Measurements from ENCODE around the gene BDH1.
"Not testable (repeated sequence)": the region's sequence is repeated elsewhere in the genome, so short reads cannot be mapped to it uniquely, and the experiment has no call there.

The BDH1 gene, protein sequence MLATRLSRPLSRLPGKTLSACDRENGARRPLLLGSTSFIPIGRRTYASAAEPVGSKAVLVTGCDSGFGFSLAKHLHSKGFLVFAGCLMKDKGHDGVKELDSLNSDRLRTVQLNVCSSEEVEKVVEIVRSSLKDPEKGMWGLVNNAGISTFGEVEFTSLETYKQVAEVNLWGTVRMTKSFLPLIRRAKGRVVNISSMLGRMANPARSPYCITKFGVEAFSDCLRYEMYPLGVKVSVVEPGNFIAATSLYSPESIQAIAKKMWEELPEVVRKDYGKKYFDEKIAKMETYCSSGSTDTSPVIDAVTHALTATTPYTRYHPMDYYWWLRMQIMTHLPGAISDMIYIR

DNA sequence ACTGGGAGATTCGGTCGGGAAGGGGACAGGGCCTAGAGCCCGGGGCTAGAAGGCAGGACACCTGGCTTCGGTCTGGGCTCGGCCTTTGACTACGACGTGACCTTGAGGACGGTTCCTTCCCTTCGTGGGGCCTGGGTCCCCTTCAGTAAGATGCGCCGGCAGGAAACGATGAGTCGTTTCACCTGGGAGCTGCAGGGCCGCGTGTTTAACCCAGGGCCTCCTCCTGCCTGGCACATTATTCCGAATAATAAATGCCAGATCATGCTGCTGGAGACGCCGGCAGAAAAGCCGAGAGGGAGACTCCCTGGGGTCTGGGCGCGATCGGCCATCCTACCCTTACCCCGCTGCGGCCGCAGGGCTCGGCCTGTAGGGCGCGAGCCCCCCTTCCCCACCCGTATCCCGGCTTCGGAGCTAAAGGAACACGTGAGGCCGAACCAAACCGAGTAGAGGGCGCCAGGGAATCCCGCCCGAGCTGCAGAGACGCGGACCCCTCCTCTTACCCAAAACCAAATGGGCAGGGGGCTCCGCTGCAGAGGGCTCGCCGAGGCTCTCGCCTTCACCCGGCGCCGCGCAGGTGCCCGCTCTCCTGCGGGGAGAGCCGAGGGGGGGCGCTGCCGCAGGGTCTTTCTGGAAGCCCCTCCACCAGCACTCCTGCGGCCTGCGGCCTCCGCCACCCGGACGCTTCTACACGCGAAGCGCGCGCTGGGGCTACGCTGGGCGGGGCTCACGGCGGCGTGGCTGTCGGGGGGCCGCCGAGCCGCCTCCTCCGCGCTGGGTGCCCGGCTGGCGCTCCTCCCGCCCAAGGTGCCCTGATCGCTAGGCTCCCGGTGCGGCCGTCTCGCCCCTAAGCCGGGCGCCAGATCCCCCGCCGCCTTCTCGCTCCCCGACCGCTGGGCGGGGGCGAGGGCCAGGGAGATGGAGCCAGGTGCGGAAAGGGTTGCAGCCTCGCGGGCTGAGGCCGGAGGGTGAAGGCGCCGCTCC, at the start of gene BDH1:
Gene BDH1, minus strand, starts transcription at position 688 of the 981 bp plus-strand sequence. CDS start 9,525 bp downstream, outside the sequence.
- no peak for DNase-seq (ENCODE audit: low spot score)

GRCh38 chr3:197603317-197603933, 47.7 kb upstream of the BDH1 start:
- no peak for DNase-seq (ENCODE audit: low spot score)

DNA sequence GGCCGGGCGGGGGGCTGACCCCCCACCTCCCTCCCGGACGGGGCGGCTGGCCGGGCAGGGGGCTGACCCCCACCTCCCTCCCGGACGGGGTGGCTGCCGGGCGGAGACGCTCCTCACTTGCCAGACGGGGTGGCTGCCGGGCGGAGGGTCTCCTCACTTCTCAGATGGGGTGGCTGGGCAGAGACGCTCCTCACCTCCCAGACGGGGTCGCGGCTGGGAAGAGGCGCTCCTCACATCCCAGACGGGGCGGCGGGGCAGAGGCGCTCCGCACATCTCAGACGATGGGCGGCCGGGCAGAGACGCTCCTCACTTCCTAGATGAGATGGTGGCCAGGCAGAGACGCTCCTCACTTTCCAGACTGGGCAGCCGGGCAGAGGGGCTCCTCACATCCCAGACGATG, 46.6 kb upstream of the BDH1 start:
- not testable (repeated sequence) for DNase-seq (ENCODE audit: low spot score)

- not testable (repeated sequence) for DNase-seq (ENCODE audit: low spot score)
Observed at GRCh38 chr3:197601566-197601840, 45.7 kb upstream of the BDH1 start.

GRCh38 chr3:197600796-197601565, 45.2 kb upstream of the BDH1 start:
- no peak for DNase-seq (ENCODE audit: low spot score)

- DNase-seq (ENCODE audit: low spot score): peak; percentile 58
Observed at GRCh38 chr3:197599089-197599765, 43.5 kb upstream of the BDH1 start.

DNA sequence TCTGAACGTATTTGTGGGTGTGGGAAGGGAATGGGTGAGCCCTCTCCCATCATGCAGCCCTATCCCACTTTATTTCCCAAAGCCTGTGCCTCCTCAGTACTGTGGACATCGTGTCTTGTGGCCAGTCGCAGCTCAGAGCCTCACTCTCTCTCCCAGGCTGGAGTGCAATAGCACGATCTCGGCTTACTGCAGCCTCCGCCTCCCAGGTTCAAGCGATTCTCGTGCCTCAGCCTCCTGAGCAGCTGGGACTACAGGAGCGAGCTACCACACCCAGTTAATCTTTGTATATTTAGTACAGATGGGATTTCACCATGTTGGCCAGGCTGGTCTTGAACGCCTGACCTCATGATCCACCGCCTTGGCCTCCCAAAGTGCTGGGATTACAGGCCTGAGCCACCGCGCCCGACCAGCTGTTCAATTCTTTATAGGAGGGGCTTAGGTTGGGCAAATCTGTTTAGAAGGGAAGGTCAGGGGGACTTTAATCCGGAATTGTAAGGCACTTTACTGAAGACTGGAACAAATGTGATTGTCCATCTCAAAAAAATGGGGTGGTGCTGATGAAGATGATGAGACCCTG, 42.7 kb upstream of the BDH1 start:
- DNase-seq (ENCODE audit: low spot score): no peak

DNA sequence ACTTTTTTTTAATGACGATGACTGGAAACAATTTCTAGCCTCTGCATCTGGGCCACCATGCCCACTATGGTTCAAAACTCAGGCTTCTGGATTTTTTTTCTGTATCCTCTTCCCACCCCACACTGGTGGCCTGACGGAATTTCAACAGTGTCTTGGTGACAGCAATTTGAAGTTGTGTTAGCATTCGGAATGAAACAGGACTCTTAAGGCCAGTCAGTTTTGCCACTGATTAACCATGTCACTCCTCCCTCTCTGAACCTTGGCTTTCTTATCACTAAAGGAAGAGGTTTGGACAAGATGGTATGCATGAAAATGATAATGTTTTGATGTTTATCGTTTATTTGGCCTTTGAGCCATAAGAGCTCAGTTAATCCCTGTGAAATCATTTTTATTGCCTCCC, 41.6 kb upstream of the BDH1 start:
- DNase-seq (ENCODE audit: low spot score): no peak

DNA sequence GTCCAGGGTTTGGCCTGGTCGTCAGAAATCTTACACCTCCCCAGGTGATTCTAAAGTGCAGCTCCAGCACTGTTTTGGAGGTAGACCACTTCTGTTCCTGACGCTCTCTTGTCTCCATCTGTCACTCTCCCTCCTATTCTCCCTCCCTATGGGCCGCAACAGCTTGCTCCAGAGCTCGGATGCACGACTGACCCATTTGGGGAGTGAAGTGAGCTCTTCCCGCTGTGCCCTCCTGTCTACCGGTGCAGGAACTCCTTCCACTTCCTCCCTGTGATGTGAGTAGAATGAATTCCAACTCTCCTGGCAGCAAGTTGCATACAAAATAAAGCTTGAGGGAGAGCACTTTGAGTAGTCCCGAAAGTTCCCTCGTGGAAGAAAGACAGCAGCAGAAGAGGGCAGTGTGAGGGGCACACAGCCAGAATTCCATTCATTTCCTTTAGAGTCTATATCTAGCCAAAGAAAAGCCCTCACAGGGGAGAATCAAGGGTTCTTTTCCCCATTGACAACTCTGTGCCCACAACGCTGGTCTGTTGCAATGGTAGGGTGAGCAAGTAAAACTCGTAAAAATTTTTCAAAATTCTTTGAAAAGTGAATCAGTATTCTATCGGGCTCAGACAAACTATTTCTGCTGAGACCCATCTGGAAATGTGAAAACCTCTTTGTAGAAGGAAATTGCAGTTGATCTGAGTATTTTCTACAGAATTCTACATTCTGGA, 39.9 kb upstream of the BDH1 start:
- no peak for DNase-seq (ENCODE audit: low spot score)

DNA sequence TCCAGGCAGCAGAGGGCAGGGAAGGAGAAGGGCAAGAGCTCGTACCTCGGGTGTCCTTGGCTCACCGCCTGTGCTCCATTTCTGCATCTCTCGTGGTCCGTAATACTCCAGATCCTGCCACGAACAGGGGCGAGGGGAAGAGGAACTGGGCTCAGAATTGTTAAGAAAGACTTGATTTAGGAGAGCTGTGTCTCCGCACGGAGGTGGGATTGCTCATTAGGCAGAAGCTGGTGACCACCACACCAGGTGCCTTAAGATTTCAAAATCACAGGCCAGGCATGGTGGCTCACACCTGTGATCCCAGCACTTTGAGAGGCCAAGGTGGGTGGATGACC, 37.2 kb upstream of the BDH1 start:
- no peak for DNase-seq (ENCODE audit: low spot score)

DNA sequence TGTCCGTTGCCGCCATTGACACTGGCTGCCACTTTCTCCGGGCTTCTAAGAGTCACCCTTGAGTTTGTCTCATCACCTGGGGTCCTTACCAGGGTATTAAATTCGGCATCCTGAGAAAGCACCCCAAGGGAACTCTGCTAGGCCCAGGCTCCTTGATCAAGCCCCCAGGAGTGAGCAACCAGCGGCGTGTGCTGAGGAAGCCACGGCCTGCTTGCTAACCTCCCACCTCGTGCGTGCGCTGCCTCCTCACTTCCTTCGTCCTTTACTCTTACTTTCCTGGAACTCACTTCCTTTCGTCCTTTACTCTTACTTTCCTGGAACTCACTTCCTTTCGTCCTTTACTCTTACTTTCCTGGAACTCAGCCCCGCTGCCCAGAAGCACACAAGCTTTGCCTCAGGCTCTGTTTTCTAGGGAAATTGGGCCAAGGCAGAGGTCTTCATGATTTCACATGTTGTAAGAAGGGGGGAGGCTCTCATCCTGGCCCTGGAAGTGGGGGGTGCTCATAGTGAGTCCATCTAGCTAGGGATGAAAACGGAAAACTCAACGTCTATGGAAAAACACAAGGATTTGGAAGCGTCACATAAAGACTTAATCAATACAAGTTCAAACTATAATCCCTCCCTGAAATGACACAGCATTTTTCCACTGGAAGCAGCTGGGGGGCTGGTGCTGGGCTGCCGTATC, 36.7 kb upstream of the BDH1 start:
- no peak for DNase-seq (ENCODE audit: low spot score)

GRCh38 chr3:197591816-197592215, 36.0 kb upstream of the BDH1 start:
- DNase-seq (ENCODE audit: low spot score): no peak

GRCh38 chr3:197590313-197590962, 34.7 kb upstream of the BDH1 start:
- DNase-seq (ENCODE audit: low spot score): no peak

- DNase-seq (ENCODE audit: low spot score): no peak
Observed at GRCh38 chr3:197589545-197589944, 33.8 kb upstream of the BDH1 start.

GRCh38 chr3:197586768-197587167, 31.0 kb upstream of the BDH1 start:
- DNase-seq (ENCODE audit: low spot score): not testable (repeated sequence)

- DNase-seq (ENCODE audit: low spot score): no peak
Observed at GRCh38 chr3:197586181-197586580, 30.4 kb upstream of the BDH1 start.

DNA sequence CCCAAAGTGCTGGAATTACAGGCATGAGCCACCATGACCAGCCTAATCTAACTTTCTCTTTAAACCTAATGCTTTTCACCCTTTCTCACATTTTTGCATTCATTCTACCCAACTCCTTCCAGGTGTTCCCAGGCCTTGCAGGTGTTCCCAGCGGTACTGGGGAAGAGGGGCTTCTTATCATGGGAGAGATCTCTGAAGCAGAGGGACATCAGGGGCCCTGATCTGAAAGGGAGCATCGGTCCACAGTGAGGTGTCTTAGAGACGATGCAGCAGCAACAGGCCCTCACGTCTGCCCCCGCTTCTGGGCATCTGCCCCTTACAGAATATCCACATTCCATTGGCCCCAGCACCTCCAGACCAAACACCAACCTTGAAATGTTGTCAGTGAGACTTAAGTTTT, 29.0 kb upstream of the BDH1 start:
- no peak for DNase-seq (ENCODE audit: low spot score)

GRCh38 chr3:197583371-197583770, 27.6 kb upstream of the BDH1 start:
- no peak for DNase-seq (ENCODE audit: low spot score)

- no peak for DNase-seq (ENCODE audit: low spot score)
Observed at GRCh38 chr3:197580253-197580691, 24.5 kb upstream of the BDH1 start.

Measured in putamen (tissue), 1 donor.